Activated CD4-positive, alpha-beta T cell treated with anti-CD3 and anti-CD28 coated beads, Interleukin-2, amount 50 U/mL, for 24 hours (primary cell): ENCODE data around the gene RXFP2.

Source experiments
- DNase-seq, 2 donors: peaks; one replicate each; pipeline ENCODE4 v3.0.0-alpha.2; 2020; ENCODE audit warnings: low read depth in 1 of 2, low spot score in 1 of 2

Gene RXFP2

DNA sequence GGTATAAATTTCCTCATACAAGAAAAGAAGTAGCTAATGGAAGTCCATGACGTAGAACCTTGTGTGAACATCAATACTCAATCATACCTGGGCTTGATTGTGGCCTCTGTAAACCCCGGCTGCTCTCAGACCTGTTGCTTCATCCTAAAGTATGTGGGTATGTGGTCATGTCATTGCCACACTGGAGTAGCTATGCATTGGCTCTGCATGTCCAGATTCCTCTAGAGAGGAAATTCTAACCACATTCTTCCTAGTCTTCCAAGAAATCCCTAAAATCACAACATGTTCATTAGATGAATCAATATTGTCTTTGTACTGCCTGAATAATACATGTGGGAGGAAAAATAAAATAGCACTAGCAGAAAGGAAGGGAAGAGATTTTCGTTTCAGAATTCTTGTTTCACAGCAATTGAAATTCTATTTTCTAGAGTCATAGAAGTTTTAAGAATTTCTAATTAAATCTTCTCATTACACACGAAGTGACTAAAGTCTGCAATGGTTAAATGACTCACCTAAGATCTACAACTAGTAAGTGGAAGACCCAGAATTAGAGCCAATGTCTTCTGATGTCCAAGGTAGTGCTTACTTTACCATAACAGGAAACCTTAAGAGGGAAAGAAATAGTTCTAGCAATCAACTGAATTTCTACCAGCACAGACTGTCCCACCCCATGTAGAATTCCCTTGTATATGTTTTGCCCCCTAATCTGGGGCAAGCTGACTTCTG, 28.0 kb downstream of the RXFP2 start:
- DNase-seq, result no peak

DNA sequence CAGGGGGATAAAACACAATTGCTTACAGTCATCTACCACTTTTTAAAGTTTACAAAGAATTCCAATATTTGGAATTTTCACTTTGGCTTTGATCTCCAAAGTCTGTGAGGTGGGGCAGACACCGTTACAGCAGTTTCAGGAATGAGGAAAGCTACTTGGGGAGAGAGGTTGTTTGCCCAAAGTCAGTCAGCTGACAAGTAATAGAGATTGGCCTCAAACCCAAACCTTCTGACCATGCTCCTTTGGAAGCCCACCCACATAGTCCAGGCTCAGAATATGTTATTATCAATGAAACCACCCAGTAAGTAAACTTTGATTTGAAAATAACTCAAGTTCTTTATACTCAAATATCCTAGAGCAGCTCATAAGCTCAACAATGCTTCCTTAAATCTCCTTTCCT, 29.0 kb downstream of the RXFP2 start:
- DNase-seq, result no peak

DNA sequence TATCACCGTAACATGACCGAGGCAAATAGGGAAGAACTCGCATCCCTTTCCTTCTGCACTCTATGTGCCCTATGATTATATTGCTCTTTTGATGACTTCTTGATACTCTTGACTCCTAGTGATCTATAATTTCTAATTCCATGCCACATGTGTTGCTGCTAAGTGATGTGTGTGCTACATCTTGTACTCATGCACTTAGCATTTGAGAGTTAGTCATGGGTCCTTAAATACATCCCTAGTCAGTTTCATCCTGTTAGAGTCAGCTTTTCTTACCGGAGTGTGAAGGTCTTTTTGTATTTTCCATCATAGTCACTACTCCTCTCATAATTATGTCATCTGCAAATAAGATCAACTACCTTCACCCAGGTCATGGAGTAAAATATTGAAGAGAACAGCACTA, 30.2 kb downstream of the RXFP2 start:
- DNase-seq, result no peak

DNA sequence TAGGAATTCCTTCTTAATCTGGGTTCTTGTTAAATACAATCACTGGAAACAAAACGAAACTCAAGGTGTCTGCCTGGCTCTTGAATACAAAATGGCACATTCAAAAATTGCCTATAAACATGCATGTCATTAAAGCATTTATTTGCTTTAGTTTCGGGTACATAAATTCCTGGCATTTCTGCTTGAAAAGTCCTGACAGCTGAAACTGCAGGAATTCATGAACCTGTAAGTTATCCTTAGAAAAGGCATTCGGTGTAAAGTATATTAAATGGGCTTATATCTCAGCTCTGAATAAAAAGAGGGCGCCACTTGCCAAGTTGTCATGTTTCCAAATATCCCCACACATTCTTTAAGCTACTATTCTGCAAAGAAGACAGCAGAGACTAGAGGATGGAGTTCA, 32.9 kb downstream of the RXFP2 start:
- DNase-seq, result no peak

DNA sequence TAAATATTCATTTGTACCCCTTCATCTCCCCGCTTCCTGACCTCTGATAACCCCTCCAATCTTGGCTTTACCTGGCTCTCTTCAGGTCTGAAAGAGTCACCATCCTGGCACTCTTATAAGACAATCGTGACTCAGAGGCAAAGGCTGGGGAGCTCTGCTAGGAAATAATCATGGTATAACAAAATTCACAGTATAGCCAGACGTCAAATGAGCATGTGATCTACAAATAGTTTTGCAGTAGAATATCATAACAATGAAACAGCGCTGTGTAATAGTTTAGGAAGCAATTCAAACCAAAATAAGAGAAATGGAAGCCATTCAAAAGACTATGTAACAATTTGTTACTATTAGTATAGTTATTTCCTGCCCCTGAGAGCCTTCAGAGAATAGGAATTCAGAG, 34.2 kb downstream of the RXFP2 start:
- DNase-seq, result no peak

DNA sequence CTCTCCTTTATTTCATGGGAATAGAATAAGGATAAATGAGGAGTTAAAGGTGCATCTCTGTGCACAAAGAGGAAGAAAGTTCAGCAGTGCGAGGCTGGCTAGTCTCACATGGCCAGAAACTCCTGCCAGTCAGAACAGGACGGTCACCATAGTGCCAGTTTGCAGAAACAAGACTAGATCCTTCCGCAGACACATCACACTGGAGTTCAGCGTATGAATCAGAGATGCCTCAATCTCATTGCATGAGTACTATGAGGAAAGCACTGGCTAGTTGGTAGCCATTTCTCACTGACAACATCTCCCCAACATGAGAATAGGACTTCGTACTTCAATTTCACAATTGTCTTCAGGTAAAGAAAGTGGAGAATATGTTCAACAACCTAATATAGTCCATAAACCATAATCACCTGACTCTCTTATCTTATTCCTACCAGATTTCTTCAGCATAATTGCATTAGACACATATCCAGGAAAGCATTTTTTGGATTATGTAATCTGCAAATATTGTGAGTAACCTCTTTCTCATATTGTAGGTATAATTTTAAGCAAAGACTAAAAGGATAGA, 34.9 kb downstream of the RXFP2 start:
- no peak for DNase-seq

DNA sequence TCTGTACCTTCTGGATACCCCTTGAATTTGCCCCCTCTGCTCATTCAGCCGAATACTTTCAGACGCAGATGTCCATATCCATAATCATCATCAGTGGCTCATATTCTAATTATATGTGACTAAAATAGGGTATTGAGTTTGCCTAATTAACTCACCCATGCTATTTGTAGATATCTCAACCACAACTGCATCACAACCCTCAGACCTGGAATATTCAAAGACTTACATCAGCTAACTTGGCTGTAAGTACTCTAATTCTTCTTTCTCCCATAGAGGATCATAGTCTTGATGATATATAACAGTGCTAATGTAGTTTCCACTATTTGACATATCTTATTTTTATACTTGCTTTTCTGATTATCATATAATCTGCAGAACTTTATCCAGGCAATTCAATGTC, 35.8 kb downstream of the RXFP2 start:
- no peak for DNase-seq

DNA sequence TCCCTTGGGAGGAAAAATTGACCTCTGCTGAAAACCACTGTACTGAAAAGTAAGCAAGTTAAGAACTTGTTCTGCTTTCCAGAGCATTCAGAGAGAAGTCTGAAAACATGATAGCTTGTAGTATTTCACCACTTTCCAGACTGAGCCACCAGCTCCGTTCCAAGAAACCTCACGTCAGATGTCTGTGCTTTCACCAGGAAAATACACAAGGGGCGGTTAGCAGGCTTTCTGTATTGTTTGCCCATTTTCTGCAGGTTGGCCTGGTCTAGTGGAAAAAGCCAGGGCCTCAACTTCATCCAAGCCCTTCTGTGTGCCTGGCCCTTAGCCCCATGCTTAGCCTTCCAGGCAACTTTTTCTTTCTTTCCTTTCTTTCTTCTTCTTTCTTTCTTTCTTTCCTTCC, 36.4 kb downstream of the RXFP2 start:
- no peak for DNase-seq

DNA sequence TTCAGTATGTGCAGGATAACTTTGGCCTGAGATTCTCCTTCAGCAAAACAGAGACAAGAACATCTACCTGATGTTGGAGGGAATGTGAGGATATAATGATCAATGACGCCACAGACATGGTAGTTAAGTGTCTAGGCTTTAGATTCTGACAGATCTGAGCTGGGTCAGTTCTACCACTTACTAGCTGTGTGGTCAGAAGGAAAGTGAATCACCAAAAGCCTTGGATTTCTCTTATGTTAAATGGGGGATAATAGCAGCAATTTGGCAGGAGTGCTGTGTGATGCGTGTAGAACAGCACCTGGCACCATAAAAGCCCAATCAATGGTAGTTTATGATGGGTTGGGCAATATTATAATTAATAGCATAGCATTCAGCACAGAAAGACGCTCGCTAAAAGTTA, 41.7 kb downstream of the RXFP2 start:
- no peak for DNase-seq

DNA sequence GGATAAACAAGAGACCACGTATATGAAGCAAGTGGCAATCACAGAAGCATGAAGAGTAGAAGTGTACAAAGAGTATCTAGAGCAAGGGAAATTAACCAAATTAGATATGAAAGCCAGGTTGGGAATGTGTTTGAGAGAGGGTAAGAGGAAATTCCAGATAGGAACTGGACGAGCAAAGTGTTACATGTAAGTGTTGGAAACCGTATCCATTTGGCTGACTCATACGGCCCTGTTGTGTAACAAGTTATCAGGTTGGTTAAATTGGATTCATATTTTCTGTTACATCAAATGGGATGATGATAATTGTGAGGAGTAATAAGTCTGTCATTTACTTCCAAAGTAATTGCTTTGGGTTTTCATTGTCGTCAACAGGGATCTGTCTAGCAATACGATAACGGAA, 46.7 kb downstream of the RXFP2 start:
- DNase-seq, result no peak

DNA sequence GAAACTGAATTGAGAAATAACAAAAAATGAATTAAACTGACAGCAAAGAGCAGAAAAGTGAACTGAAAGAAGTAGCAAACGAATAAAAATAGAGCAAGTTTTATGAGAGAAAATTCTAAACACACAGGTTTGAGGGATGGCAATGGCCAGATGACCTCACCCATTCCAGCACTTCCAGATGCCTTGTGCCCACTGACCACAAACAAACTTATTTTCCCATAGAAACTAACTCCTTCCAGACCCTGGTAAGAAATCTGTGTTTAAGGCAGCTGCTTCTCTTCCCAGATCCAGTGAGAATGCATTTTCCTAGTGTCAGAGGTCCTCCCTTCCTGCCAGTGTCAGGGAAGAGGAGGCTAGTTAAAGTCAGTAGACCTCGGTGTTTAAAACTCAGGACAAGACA, 51.7 kb downstream of the RXFP2 start:
- no peak for DNase-seq

DNA sequence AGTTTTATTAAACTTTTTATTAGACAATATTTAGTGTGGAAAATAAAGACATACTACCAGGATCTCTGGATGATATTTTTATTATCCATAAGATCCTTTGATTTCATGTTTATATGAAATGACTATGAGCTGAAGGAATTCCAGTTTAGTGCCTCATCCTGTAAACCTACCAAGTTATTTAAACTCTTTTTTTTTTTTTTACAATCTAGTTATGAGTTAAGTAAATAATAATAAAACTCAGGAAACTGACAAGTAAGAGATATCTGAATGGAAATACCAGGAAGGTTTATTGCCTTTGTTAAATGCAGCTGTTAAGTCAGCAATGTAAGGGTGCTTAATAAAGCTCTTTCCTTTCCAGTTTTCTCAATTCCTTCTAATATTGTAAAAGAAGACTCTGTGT, 53.9 kb downstream of the RXFP2 start:
- no peak for DNase-seq

DNA sequence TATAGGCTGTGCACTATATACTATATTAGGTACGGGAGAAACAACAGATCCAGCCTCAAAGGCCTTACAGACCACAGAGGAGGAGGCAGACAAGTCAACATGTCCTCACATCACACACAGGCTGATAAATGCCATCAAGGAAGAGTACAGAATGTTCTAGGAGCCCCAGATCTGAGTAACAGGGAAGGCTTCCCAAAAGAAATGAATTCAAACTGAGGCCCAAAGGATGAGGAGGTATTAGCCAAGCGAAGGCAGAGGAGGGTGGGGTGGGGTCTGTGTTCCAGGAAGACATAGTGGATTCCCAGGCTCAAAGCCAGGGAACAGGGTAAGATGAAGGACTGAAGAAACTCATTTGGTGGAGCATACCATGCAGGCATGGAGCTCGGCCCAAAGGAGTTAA, 55.1 kb downstream of the RXFP2 start:
- no peak for DNase-seq

DNA sequence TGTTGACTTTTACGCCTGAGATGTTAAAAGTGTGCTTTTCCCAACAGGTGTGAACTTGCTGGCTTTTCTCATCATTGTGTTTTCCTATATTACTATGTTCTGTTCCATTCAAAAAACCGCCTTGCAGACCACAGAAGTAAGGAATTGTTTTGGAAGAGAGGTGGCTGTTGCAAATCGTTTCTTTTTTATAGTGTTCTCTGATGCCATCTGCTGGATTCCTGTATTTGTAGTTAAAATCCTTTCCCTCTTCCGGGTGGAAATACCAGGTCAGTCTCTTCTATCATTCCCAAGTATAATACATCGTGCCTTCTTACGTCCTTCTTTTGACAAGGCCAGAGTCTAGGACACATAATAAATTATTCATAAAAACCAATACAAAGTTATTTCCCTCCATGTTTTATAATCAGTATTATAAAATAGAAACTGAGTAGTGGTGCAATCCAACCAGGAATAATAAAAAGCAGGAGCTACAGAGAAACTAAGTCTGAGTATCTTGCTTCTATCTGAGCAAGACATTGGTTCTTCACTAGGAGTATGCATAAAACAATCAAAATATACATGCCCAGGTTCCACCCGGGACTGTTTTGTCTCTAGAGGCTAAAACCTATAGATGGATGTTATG, 57.9 kb downstream of the RXFP2 start:
- DNase-seq, result no peak

DNA sequence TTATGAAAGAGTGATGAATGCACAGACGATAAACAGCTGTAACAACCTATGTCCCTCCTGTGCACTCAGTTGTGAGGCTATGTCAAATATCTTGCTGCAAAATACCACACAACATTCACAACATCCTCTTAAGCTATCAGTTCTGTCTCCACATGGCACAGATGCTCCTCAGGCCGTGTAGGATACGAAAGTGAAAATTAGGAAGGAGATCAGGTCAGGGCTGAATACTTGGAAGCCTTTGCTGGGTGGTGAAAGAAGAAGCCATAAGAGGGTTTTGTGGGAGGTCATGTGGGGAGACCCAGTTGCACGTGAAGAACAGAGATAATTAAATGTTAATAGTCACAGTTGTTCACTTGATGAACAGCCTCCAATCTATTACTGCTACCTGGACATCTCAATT, 58.9 kb downstream of the RXFP2 start:
- no peak for DNase-seq

DNA sequence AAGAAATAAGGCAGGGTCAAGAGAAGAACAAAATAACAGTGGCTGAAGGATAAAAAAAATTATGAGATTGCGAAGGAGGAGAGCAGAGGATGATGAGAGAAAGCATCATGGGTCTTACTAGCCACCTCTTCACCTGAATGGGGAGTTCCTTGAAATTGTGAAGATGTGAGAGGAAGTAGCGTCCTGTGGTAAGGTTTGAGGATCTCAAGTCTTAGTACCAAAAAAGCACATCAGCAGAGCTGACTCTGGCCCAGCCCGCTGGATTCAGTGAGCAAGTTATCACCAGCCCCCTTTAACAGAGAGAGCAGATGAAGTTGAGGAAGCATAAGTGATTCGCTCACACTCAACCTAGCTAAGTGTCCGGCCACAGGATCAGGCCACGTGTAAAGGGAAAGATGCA, 61.8 kb downstream of the RXFP2 start:
- DNase-seq, result no peak

DNA sequence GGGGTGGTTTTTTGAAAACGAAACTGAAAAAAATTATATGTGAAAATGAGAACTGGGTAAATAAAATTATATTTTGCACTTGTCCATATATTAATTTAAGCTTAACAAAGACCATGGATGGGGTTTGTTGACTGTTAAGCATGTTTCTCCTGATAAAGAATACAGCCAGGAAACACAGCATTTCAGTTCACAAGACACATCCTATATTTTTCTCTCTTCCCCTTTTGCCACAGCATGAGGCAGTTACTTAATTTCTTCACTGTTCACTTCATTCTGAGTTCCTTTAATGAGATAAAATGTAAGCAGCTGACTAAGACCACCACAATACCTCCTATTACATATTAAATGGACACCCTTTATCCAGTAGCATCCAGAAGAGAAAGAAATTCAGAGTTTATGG, 64.0 kb downstream of the RXFP2 start:
- DNase-seq, result no peak

DNA sequence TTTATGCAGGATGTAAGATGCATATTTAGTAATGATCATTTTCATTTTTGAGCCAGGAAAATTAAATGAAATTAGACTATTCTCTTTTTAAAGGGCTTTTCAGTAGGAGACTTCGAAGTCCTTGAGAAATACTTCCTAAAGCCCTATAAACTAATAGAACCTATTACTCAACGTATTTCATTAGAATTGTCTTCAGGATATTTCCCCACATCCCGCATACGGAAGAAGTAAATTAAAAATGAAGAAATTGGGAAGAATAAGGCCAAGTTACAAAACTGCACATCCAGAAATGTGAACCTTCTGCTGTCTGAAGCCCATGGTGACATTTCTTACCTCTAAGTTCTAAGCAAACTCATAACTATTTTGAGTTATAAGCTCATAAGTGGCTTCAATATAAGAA, 66.5 kb downstream of the RXFP2 start:
- DNase-seq, result no peak

DNA sequence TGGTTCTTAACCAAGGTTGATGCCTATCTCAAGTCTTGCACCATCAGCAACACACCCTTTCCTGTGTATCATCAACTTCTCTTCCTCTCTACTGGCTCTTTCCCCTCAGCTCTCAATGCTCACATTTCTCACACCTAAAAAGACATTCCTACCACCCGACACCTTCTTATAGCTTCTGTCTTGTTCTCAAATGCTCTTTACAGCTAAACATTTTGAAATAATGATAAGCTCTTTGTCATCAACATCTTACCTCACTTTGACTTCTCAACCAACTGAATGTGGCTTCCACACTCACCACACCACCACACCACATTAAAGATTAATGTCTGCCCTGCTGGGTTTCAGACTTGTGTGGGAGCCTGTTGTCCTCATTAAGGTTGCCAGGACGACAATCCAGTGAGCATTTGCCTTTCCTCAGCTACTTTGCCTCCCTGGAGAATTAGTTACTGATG, 67.8 kb downstream of the RXFP2 start:
- no peak for DNase-seq

DNA sequence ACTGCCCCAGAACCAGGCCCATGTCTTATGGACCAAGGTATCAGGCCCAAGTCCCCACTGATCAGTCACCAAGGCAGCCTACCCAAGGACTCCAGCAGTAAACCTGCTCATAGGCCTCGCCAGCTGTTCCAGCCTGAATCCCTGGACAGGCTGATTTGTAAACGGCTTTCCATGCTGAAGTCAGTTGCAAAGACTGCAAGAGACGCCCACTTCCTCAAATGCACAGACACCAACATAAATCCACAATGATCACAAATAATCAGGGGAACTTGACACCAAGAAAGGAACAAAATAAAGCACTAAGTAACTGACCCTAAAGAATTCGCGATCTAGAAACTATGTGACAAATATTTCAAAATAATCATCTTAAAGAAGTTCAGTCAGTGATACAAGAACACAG, 75.2 kb downstream of the RXFP2 start:
- no peak for DNase-seq

DNA sequence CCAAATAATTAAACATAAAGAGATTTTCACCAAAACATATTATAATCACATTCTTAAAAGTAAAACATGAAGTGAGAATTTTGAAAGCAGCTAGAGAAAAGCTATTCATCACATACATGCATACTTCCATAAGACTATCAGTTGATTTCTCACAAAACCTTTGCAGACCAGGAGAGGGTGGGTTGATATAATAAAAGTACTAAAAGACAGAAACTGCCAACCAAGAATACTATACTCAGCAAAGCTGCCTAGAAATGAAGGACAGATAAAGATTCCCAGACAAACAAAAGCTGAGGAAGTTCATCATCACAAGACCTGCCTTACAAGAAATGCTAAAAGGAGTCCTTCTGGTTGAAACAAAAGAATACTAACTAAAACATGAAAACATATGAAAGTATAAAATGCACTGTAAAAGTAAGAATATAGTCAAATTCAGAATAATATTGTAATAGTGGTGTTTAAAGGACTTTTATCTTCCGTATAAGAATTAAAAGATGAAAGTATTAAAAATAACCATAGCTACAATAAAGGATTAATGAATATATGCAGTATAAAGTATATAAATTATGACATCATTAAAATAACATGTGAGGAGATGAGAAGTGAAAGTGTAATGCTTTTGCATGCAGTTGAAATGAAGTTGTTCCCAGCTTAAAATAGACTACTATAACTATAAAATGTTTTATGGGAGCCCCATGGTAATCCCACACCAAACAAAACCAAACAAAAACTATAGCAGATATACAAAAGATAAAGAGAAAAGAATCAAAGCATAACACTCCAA, 76.2 kb downstream of the RXFP2 start:
- no peak for DNase-seq

DNA sequence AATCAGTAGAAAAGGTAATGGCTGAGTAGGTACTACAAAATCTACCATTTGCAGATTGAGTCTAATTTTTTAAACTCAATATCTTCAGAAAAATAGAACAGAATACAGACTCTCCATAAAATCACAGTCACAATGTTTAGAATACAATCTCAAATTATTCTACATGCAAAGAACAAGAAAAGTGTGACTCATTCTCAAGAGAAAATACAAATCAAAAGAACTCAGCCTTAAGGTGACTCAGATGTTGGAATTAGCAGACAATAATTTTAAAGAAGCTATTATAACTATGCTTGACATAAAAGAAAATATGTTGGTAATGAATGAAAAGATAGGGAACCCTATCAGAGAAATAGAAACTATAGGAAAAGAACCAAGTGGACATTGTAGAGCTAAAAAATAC, 78.9 kb downstream of the RXFP2 start:
- no peak for DNase-seq
